Placental pericyte (primary cell): ENCODE results near the gene BAG1. TPM values are rescaled to one million over a fixed set of nuclear protein-coding genes. Genes with fewer than 3 reads are reported as not detected.

Source experiments
- total RNA-seq: library from RNA; depleted of rRNA; stranded (reverse); fragments of >200 nt; gene quantifications from 2 replicates; pipeline ENCODE4 v1.2.3, GENCODE V29; 2012

The BAG1 gene
- total RNA-seq: 25.2 and 65.2 TPM in 2 replicates

GRCh38 chr9:33264473-33265177, at the start of gene BAG1, which contains the start of gene CHMP5:
Gene BAG1 (minus strand): TSS chr9:33264708.
Gene CHMP5 (plus strand): TSS chr9:33265049. CDS start chr9:33265079, 30 bp downstream.

GRCh38 chr9:33290247-33291030, 25.9 kb upstream of the BAG1 start, which contains the start of gene NFX1:
Gene NFX1 (plus strand): TSS chr9:33290516. CDS start chr9:33290573, 57 bp downstream.

GRCh38 chr9:33239921-33240320, 24.6 kb downstream of the BAG1 start, which contains the start of gene SPINK4:
Gene SPINK4 (plus strand): TSS chr9:33240167. CDS start chr9:33240209, 42 bp downstream.

Other genes with a start within 250 kb of the BAG1 start
- 60.6 and 105 TPM in 2 replicates for gene DNAJA1, start 239.4 kb downstream of the BAG1 start, total RNA-seq
- 20.6 and 31.9 TPM in 2 replicates for gene SMU1, start 188.0 kb downstream of the BAG1 start, total RNA-seq
- 45.5 and 52.0 TPM in 2 replicates for gene B4GALT1, start 97.4 kb downstream of the BAG1 start, total RNA-seq
- gene SPINK4, start 24.5 kb downstream of the BAG1 start, total RNA-seq: 1.3 and 1.8 TPM in 2 replicates
- gene CHMP5, start 341 bp upstream of the BAG1 start, total RNA-seq: 61.8 and 111 TPM in 2 replicates
- gene NFX1, start 25.8 kb upstream of the BAG1 start, total RNA-seq: 34.2 and 37.4 TPM in 2 replicates
- 0.44 TPM in 1 of 2 replicates, not detected in the other for gene AQP7, start 137.9 kb upstream of the BAG1 start, total RNA-seq
- gene AQP3, start 182.9 kb upstream of the BAG1 start, total RNA-seq: 1.9 and 5.9 TPM in 2 replicates
- gene NOL6, start 209.2 kb upstream of the BAG1 start, total RNA-seq: 35.0 and 61.0 TPM in 2 replicates